Muscle of leg (tissue), 11 donors: ENCODE results near the gene MLST8. TPM values are rescaled to one million over a fixed set of nuclear protein-coding genes. Genes with fewer than 3 reads are reported as not detected.

Experiments used
- DNase-seq: peaks from one replicate; pipeline ENCODE4 v3.0.0; 2013
- H3K27ac ChIP-seq: one replicate; pipeline ENCODE4 v1.5.1; 2013; ENCODE audit warnings: mild to moderate bottlenecking, low read length, control low read depth
- H3K27me3 ChIP-seq: one replicate; pipeline ENCODE4 v1.6.1; 2013; ENCODE audit warnings: low read length; ENCODE audit not compliant: control insufficient read depth, insufficient read depth
- H3K36me3 ChIP-seq: one replicate; pipeline ENCODE4 v1.6.1; 2013; ENCODE audit warnings: low read length; ENCODE audit not compliant: control insufficient read depth, insufficient read depth
- H3K4me1 ChIP-seq: one replicate; pipeline ENCODE4 v1.6.1; 2013; ENCODE audit warnings: low read length; ENCODE audit not compliant: control insufficient read depth, insufficient read depth
- H3K4me3 ChIP-seq: one replicate; pipeline ENCODE4 v1.5.1; 2013; ENCODE audit warnings: low read length, control low read depth
- H3K9me3 ChIP-seq: replicated peaks from 2 replicates; pipeline ENCODE4 v1.6.1; 2013; ENCODE audit warnings: low read depth, low read length; ENCODE audit not compliant: control insufficient read depth
- WGBS: methylation state at CpG from one replicate; pipeline ENCODE4 v1.1.5; 2013; ENCODE audit warnings: missing lambda C conversion rate; ENCODE audit not compliant: insufficient coverage; 5-methylcytosine and 5-hydroxymethylcytosine counted together
- polyA plus RNA-seq, 8 donors: library from polyadenylated mRNA; unstranded; fragments of 120-200 nt; gene quantifications; one replicate each; pipeline versions ENCODE4 v1.2.1 to v1.2.3, GENCODE V29; 2013; ENCODE audit warnings: inconsistent platforms in 1 of 8, low replicate concordance in 1 of 8; ENCODE audit not compliant: insufficient read length in 8 of 8, insufficient read depth in 1 of 8
- total RNA-seq: library from RNA; stranded (reverse); fragments of 120-200 nt; gene quantifications from one replicate; pipeline ENCODE4 v1.2.4, GENCODE V29; 2013

The MLST8 gene
- total and polyA plus RNA-seq, 9 donors = 13.7 to 38.2 (median 33.5) TPM

- H3K27me3 ChIP-seq = no peaks in the 10 kb centered on the region
- H3K4me3 ChIP-seq = no peak overlapping the region
- peaks cover 4% of the 10 kb centered on the region for H3K4me1 ChIP-seq
- no peak for DNase-seq
- H3K36me3 ChIP-seq = peaks cover 77% of the 10 kb centered on the region
- no peak overlapping the region for H3K27ac ChIP-seq
- WGBS = 82% methylated on average over 21 of the region's 23 CpGs
- H3K9me3 ChIP-seq = no peaks in the 10 kb centered on the region
These were observed 24.5 kb downstream of the MLST8 start for GRCh38 chr16:2229632-2230250.

- Histone ChIP-seq H3K27ac (no peak overlapping the region), H3K36me3 (peaks cover 83% of the 10 kb centered on the region), H3K4me1 (no peaks in the 10 kb centered on the region), H3K9me3 (no peaks in the 10 kb centered on the region), H3K27me3 (peaks cover 3% of the 10 kb centered on the region), H3K4me3 (no peak overlapping the region)
- no peak for DNase-seq
- WGBS = 84% methylated on average over 10 of the region's 13 CpGs
These were observed 25.1 kb downstream of the MLST8 start for GRCh38 chr16:2230376-2230775.

- Histone ChIP-seq H3K9me3 (no peaks in the 10 kb centered on the region), H3K4me1 (peaks cover 5% of the 10 kb centered on the region), H3K27ac (no peak overlapping the region), H3K27me3 (peaks cover 12% of the 10 kb centered on the region), H3K36me3 (peaks cover 87% of the 10 kb centered on the region), H3K4me3 (no peak overlapping the region)
- 79% methylated on average over 29 of the region's 29 CpGs for WGBS
- no peak for DNase-seq
These were observed 26.0 kb downstream of the MLST8 start for GRCh38 chr16:2231016-2231931.

DNA sequence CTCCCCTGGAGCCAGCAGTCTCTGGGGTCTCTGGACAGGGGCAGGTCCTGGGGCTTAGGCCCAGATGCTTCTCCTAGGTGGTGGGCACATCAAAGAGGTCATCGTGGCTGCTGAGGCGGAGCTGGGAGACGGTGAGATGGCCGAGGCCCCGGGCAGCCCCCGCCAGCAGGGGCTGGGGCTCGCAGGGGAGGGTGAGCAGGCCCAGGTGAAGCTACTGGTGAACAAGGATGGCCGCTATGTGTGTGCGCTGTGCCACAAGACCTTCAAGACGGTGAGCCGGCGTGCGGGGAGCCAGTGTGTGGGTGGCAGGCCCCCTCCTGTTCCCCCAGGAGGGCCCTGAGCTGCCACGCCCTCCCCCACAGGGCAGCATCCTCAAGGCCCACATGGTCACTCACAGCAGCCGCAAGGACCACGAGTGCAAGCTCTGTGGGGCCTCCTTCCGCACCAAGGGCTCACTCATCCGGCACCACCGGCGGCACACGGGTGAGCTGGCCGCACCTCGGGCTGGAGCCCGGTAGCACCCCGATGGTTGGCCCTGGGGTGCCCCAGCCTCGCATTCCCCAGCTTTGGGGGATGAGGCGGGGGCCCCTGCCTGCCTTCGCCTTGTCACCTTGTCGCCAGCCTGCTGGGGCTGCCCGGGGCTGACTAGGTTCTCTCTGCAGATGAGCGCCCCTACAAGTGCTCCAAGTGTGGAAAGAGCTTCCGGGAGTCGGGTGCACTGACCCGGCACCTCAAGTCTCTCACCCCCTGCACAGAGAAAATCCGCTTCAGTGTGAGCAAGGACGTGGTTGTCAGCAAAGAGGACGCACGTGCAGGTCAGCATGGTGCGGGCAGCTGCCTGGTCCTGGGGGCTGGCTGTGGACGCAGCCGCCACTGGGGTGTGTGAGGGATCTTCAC is 27.1 kb downstream of the MLST8 start:
- Histone ChIP-seq H3K4me1 (peaks cover 15% of the 10 kb centered on the region), H3K4me3 (no peak overlapping the region), H3K9me3 (no peaks in the 10 kb centered on the region), H3K36me3 (peaks cover 81% of the 10 kb centered on the region), H3K27ac (no peak overlapping the region), H3K27me3 (peaks cover 23% of the 10 kb centered on the region)
- no peak for DNase-seq
- WGBS = 89% methylated on average over 31 of the region's 41 CpGs

DNA sequence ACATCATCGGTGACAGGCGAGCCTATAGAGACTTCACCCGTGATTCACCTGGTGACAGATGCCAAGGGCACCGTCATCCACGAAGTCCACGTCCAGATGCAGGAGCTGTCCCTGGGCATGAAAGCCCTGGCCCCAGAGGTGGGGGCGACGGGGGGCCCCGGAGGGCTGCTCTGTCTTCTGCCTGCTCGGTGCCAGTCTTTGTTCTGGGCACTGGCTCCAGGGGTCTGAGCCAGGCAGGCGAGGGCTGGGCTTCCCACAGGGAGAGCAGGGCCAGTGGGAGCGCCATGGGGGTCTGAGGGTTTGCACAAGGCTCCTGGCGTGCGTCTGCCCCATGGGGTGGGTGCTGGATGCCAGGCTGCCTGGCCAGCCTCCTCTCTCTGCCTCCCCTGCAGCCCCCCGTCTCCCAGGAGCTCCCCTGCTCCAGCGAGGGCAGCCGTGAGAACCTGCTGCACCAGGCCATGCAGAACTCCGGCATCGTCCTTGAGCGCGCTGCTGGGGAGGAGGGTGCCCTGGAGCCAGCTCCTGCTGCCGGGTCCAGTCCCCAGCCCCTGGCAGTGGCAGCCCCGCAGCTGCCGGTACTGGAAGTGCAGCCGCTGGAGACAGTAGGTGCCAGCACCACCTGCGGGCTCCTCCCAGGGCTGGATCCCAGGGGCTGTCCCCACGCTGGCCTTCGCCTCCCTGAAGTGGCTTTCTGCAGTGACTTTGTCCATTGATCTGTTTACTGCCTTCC is 28.0 kb downstream of the MLST8 start:
- Histone ChIP-seq H3K4me1 (peaks cover 22% of the 10 kb centered on the region), H3K9me3 (no peaks in the 10 kb centered on the region), H3K4me3 (no peak overlapping the region), H3K27ac (no peak overlapping the region), H3K36me3 (peaks cover 75% of the 10 kb centered on the region), H3K27me3 (peaks cover 32% of the 10 kb centered on the region)
- WGBS = 94% methylated on average over 26 of the region's 28 CpGs
- no peak for DNase-seq

GRCh38 chr16:2233872-2234812 is 28.9 kb downstream of the MLST8 start:
- 94% methylated on average over 35 of the region's 51 CpGs for WGBS
- Histone ChIP-seq H3K9me3 (no peaks in the 10 kb centered on the region), H3K27ac (no peak overlapping the region), H3K36me3 (peaks cover 68% of the 10 kb centered on the region), H3K4me3 (no peak overlapping the region), H3K4me1 (peaks cover 22% of the 10 kb centered on the region), H3K27me3 (peaks cover 37% of the 10 kb centered on the region)
- DNase-seq = no peak

- Histone ChIP-seq H3K27ac (no peak overlapping the region), H3K9me3 (no peaks in the 10 kb centered on the region), H3K4me1 (peaks cover 22% of the 10 kb centered on the region), H3K27me3 (peaks cover 37% of the 10 kb centered on the region), H3K36me3 (peaks cover 67% of the 10 kb centered on the region), H3K4me3 (no peak overlapping the region)
- whole genome bisulfite sequencing = 91% methylated on average over 17 of the region's 18 CpGs
- DNase-seq = no peak
These were observed 29.5 kb downstream of the MLST8 start for GRCh38 chr16:2234813-2235170.

GRCh38 chr16:2235234-2235651 is 30.0 kb downstream of the MLST8 start:
- Histone ChIP-seq H3K27me3 (peaks cover 37% of the 10 kb centered on the region), H3K4me3 (no peak overlapping the region), H3K36me3 (peaks cover 64% of the 10 kb centered on the region), H3K27ac (no peak overlapping the region), H3K9me3 (no peaks in the 10 kb centered on the region), H3K4me1 (peaks cover 22% of the 10 kb centered on the region)
- no peak for DNase-seq
- whole genome bisulfite sequencing = 91% methylated on average over 28 of the region's 28 CpGs
